Right lobe of liver (tissue), 4 donors: ENCODE data around the gene ZBTB42.
A peak's percentile ranks its signal among the peaks of the same experiment; 100 is the strongest.

Source experiments
- POLR2A ChIP-seq: fragments of 450-650 bp; IDR thresholded peaks from one replicate; pipeline ENCODE4 v1.6.1; 2017; ENCODE audit warnings: antibody characterized with exemption, mild to moderate bottlenecking
- TF ChIP-seq, protein P1 (sequence below), 4 donors: fragments of 200-600 bp in 3 of 4; fragments of 450-650 bp in 1 of 4; IDR thresholded peaks; one replicate each; pipeline versions ENCODE4 v1.5.1 to v1.8.0; 2016 to 2022; ENCODE audit warnings: antibody characterized with exemption in 4 of 4, mild to moderate bottlenecking in 2 of 4
- donor health status: DM: no; HTN: no; CAD: no.
- donor health status: DM: no; HTN: no; CAD: no.
- donor health status: DM: no; HTN: yes; CAD: no.

DNA sequence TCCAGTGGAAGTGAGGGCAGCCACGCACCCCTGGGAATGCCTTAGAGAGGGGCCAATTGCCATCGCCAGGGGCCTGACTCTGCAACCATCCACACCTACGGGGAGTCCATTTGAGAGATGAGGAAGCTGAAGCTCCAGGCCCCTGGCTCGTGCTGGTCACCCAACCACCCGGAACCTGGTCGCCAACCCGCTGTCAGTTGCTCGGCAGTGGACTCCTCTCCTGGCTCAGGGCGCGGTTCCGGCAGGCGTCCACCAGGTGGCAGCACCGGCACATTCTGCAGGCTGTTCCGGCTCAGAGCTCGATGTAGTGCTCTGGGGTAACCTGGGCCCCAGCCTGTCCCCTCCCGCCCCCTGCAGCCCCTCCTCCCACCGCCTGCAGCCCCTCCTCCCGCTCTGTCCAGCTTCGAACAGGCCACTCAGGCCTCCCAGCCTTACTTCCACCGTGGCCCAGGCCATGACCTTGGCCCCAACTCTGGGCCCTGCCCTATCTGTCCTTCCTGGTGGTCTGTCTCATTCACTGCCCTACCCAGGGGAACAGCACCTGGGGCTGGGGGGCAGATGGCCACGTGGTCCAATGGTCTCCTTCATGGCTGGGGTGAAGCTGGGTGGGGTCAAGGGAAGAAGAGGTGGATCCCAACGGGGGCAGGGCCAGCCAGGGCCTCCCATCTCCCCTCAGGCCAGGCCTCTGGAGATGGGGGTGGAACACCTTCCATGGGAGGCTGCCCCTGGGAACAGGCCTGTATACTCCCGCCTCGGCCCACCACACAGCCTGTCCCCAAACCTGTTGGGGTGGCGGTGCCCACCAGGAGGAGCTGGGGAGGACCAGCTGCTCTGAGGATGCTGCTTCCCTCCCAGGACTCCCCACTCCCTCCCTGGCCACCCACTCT, 32.2 kb upstream of the ZBTB42 start:
- peak; percentile 10 for TF ChIP-seq POLR2A
- TF ChIP-seq, protein P1, sequence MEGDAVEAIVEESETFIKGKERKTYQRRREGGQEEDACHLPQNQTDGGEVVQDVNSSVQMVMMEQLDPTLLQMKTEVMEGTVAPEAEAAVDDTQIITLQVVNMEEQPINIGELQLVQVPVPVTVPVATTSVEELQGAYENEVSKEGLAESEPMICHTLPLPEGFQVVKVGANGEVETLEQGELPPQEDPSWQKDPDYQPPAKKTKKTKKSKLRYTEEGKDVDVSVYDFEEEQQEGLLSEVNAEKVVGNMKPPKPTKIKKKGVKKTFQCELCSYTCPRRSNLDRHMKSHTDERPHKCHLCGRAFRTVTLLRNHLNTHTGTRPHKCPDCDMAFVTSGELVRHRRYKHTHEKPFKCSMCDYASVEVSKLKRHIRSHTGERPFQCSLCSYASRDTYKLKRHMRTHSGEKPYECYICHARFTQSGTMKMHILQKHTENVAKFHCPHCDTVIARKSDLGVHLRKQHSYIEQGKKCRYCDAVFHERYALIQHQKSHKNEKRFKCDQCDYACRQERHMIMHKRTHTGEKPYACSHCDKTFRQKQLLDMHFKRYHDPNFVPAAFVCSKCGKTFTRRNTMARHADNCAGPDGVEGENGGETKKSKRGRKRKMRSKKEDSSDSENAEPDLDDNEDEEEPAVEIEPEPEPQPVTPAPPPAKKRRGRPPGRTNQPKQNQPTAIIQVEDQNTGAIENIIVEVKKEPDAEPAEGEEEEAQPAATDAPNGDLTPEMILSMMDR (IDR thresholded peaks at IDR 0.05) = peak; percentile 86 to 99 (median 97)
